ENCODE data around the gene SOX5.
A peak's percentile ranks its signal among the peaks of the same experiment; 100 is the strongest.

SOX5 gene

DNA sequence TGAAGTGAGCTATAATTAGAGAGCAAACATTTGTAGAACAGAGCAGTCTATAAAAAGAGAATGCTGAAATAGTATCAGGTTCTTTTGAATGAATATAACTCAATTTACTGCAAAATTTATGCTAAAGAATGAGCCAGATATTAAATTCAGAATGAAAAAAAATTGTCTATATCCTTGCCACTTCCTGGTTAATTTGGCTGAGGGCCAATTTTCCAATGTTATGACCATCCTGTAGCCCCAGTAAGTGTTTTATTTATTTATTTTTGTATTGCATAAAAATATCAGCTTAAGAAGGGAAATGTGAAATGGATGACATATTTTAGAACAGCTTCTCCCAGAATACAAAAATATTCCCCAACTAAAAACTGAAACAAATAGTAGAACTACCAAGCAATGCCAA lies 263.4 kb downstream of the SOX5 start:
- no peak for DNase-seq (ENCODE audit: low read depth)

DNA sequence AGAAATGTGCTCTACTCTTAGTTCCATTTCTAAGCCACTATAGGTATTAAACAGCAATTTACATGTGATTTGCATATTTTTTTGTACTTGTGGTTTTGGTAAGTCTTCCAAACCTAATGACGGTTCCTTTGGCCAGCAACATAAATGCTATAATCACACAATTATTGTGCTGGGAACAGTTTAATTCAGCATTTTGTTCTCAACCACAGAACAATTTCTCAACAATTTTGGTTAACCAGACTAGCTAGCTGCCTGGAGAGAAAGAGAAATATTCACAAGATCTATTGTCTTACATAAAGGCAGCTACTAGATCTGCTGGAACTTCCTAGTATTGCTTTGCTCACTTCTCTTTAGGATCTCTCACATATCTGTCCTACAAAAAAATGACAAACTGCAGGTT lies 265.3 kb downstream of the SOX5 start:
- peak; percentile 7 for DNase-seq (ENCODE audit: low read depth)

DNA sequence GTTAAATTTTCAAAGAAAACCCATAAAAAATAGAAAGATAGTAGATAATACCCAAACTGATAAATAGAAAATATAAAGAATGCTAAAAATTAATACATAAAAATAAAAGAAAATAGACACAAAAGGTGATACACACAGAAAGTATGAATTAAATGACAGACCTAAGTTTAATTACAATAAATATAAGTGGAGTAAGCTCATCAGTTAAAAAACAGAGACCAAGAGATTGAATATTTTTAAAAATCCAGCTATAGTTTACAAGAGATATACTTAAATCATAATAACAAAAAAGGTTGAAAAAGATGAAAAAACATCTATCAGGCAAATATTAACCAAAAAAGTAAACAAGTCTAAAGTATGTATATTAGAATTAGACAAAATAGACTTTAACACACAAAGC lies 268.2 kb downstream of the SOX5 start:
- DNase-seq (ENCODE audit: low read depth) = no peak

DNA sequence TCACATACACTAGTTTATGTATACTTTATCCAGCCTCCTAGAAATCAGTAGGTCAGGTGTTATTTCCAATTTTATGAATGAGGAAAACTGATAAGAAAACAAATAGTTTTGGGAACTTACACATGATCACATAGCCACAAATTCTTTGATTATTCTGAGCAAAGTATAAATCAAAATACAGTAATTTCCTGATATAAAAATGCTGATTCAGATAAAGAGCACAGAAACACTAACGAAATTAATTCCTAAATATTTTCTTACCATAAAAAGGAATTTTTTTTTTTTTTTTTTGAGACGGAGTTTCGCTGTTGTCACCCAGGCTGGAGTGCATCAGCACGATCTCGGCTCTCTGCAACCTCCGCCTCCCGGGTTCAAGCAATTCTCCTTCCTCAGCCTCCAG lies 275.4 kb downstream of the SOX5 start:
- DNase-seq (ENCODE audit: low read depth) = no peak

DNA sequence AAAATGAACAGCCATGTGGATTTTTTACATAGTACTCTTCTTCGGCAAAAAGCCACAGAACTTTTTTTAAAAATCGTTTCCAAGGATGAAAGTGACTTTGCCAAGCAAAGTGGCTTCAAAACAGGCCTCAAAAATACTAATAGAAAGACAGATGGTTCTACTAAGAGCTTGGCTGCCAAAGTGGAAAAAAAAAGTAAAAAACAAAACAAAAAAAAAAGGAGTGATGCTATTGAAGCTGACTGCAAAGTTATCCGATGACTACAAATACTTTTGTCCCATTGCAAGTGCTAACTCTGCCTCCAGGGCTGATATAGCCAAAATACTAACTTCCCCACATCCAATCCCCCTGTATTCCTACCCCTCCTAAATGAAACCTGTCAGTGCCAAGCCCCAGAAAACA lies 277.6 kb downstream of the SOX5 start:
- no peak for DNase-seq (ENCODE audit: low read depth)

DNA sequence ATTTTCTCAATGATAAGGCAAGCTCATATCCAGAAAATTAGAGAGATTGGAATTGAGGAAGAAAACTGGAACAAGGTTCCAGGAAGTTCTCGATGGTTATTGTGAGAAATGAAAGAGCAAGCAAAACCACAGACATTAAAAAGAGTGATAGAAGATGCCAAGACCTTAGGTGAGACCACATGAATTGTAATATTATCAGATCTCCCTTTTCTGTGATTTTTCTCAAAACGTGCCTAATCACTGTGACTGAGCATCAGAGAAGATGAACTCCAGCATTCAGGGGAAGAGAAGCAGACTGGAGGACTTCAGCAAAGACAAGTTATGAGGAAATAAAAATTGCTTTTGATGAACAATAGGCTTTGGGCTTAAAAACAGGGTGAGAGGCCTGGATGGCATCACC lies 278.8 kb downstream of the SOX5 start:
- no peak for DNase-seq (ENCODE audit: low read depth)

DNA sequence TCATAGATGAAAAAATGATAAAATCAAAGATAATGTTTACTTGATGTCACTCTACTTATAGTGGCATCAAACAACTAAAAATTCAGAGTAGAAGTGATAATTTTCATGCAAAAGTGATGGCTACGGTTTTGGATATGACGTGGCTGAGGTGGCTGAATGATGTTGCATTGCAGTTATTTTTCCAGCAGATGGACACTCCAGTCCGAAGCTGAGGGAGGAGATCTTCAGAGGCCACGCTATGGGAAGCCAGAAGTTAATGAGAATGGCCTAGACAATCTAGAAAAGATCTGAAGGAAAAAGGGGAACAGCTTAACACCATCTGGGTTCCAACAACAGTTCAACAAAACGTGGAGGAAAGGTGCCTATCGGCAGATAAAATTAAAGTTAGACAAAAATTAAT lies 279.8 kb downstream of the SOX5 start:
- DNase-seq (ENCODE audit: low read depth) = no peak

DNA sequence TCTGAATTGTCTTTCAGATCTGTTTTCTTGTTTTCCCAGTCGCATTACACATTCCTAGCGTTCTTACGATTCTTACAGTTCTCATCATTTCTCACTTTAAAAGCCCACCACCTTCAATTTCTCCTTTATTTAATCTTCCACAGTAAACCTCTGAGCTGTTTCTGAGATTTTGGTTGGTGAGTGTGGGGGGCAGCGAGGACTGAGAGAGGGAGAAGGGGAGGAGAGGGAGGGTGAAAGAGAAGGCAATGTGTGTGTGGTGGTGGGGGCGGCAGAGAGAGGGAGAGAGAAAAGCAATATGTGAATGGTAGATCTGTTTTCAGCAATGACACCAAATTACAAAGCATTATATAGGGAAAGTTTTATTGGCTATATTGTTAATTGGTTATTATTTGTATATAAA lies 282.6 kb downstream of the SOX5 start:
- no peak for DNase-seq (ENCODE audit: low read depth)

DNA sequence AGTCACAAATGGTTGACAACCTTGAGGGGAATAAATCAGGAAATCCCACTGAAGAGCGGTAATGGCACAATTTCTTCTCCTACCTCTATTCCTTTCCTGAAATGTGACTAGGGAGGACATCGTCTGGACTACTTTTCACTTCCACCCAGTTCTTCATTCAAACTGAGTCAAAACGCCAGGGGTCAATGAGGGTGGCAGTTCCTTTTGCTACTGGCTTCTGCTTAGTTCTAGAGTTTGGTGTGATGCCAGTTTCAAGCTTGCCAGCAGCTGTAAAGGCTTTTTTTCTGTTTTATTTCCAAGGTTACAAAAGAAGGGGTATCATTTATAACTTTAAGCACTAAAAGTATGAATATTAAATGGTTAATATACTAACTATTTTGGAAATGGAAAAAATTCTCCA lies 286.5 kb downstream of the SOX5 start:
- DNase-seq (ENCODE audit: low read depth) = no peak

DNA sequence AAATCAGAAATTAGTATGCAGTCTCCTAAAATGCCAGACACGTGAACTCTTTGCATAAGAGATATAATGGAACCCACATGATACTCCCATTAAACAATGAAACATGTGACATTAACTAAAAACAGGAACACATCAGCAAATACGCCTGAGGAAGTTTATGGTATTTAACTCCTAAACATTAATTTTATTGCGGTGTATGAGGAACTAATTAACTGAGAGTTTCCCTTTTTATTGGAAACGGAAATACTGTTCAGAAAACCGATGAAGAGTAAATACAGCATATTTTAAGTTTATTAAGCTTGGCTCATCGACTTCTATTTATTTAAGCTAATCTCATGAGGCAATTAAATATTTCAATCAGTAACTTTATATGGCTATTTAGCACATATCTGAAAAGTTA lies 290.3 kb downstream of the SOX5 start:
- no peak for DNase-seq (ENCODE audit: low read depth)

DNA sequence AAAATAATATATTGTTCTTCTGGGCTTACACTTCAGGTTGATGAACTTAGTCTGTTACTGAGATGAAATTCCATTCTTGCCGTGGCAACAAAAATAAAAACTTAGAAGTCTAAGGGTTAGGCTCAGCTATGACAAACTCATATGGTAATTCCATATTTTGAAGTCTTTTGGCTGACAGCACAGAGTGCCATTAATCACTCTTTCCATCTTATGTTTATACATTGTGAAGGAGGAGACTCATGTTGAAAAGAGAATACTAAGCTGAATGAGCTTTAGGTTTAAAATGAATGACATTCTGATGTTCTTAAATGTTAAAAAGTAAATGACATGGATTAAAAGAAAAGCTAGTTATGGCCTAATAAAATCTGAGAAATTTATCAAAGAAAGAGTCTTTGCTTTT lies 291.9 kb downstream of the SOX5 start:
- DNase-seq (ENCODE audit: low read depth) = no peak

DNA sequence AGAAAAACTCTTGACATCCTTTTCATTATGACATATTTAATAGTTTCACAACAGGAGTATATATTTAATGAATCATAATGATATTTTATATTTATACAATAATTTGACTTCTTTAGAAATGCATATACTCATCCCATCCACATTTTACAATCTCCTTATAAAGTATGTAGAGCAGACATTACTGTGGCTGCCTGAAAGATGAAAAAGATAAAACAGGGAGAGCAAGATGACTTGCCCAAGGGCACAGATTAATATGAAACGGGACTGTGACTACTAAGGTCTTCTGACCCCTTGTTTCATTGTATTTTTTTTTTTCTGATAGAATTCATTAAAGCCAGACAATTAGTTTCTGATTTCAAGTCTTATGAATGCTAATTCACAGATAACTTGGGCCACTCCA lies 293.6 kb downstream of the SOX5 start:
- DNase-seq (ENCODE audit: low read depth) = no peak

DNA sequence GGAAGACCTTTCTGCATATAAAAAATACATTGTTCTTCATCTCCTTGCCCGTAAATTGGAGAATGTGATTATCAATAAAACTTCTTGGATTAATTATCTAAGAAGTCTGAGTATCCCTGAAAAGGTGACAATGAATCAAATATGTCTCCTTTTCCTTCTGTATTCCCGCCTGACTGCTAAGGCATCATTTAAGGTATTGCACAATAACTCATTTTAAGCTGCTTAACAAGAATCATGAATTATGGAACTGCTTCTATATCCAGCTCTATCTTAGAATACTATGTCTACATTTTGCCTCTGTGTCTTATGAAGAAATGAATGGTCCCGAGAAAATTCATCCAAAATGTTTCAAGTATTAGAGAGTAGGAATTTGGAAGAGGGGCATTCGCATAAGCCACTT lies 294.4 kb downstream of the SOX5 start:
- DNase-seq (ENCODE audit: low read depth) = no peak

DNA sequence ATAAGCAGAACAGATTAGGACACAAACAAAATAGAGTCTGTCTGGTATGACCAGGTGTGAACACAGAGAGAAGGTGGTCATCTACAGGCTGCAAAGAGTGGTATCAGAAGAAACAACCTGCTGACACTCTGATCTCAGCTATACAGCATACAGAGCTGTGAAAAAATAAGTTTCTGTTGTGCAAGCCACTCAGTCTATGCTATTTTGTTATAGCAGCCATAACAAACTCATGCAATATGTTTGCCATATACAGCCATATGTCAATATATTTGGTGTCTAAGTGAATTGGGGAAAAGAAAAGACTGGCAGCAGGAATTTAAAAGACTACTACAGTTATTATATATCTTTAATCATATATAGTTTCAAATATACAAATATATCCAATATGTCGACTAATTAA lies 300.9 kb downstream of the SOX5 start:
- DNase-seq (ENCODE audit: low read depth) = no peak

DNA sequence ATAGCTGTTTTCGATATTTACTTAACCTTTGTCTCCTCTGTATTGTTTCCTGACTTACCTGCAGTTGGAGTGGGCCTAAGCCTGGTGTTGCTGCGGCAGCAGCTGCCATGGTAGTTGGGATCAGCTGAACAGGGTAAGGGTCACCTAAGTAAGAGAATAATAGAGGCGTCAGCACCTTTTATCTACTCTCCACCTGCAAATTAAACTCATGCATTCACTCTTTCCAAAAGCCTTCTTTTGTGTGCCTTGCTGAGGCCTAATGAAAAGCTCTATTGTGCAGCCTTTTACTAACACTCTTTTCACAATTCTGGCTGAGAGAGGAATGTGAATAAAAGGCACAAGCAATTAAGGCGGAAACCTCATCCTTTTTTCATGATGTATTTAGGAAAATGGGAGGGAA lies 308.7 kb downstream of the SOX5 start:
- no peak for DNase-seq (ENCODE audit: low read depth)

DNA sequence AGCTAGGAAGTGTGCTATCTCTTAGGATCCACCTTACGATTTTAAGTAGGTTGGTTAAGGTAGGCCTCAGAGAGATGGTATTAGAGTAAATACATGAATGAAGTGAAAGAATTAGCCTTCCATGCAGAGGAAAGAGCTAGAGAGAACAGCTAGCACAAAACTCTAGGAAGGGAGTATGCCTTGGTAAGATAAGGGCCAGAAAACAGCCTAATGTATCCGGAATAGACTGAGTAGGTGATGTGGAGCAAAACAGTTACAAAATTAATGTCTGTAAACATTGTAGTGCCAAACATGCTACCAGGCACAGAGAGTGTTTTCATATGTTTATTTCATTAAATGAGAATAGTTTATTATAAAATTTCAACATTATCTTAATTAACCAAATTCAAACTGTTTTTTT lies 315.1 kb downstream of the SOX5 start:
- DNase-seq (ENCODE audit: low read depth) = no peak

DNA sequence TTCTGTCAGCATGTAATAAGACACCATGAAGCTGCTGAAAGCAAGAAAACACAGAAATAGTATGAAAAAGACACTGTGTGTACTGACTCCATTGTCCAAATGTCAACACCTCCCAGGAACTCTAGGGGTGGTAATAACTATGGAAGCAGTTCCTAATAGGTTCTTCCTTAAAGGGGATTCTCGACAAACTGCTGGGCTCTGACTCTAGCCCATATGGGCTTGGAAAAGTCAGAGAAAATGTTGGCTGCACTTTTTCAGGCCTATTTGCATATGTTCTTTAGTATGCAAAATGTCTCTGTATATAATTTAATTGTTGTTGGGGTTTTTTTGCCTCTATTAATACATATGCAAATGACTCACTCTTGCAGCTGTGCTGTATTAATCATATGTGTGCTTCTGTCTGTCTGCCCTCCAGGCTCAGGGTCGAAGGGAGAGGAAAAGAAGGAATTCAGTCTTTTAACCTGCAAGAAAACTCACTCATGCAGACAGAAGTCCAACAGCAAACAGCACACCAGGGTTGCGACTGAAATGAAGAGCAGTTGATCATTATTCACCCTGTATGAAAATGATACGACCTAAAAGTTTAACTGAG lies 317.6 kb downstream of the SOX5 start:
- no peak for DNase-seq (ENCODE audit: low read depth)

DNA sequence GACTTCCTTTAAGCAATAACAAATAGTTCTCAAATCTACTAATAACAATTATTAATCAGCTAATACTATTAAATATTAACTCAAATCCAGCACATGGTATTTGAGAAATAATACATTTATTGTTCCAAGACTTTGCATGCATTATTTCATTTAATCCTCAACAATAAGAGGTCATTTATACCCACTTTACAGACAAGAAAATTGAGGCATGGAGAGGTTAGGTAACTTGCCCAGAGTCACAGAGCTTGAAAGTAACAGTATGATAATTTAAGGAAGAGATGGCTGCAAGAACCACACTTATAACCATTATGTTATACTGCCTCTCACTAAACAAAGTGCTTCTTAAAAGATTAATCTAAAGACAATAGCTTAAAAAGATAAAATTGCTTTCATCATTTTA lies 318.9 kb downstream of the SOX5 start:
- no peak for DNase-seq (ENCODE audit: low read depth)

DNA sequence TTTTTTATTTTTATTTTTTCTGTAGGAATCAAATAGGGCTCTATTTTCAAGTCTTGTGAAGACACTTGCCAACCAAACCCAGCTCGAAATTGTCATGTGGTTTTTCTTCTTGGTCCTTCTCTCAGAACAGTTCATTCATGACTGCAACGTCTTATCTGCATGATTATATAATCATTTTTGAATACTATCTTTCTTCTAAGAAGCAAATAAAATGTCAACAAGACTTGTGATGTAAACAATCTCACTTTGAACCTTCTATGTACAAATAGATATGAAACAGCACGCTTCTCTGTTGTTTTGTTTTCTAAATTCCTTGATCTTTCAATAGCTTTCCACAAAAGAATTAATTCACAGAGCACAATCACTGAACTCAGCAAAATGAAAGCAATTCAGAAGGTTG lies 320.7 kb downstream of the SOX5 start:
- no peak for DNase-seq (ENCODE audit: low read depth)

DNA sequence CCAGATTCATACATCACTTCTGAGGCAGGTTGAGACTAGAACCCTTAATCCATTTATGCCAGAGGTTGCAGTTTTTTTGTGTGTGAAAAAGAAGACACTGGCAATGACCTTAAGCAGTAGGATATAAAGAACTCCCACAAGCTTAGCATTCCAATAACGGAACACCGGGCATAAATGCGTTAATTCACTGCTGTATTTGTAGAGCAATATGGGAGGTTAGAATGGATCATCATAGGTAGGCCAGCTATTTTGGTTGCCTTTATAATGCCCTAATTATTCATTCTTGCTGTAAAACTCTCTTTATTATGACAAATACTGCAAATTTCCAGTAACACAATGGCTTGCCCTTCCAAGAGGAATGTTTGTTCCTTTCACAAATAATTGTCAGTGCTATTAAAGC lies 322.7 kb downstream of the SOX5 start:
- no peak for DNase-seq (ENCODE audit: low read depth)

DNA sequence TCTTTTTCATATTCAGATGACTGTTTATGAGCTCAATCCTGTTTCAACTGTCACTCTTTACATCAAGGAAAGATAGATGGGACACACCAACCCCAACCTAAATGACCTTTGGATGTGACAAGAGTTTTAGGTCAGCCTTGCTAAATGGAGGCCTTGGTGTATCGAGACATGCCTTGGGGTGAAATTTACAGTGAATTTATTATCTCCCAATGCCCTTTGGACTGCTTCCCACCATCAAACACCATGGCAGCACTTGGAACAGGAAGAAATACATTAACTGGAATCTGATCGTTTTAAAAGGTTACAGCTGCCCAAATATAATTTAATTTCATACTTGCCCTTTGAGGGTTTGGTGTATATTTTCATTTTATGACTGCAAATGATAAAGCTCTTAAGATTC lies 327.6 kb downstream of the SOX5 start:
- DNase-seq (ENCODE audit: low read depth) = no peak

DNA sequence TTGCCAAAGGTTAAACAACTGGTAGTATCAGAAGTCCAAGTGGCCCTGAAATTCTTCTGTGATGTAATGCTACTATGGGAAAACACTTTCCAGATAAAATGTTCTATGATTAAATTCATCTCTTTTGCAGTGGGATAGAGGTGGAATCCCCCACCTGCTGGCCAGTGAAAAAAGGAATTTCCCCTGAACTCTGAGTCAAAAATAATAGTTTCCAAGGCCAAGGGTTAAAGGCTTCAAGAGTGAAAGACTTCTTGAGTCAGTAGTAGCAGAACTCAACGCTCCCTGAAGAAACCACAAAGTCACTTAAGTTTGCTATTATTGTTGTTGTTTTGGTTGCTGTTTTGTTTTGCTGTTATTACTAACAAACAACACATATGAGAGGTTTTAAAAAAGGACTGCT lies 330.8 kb downstream of the SOX5 start:
- DNase-seq (ENCODE audit: low read depth) = no peak

DNA sequence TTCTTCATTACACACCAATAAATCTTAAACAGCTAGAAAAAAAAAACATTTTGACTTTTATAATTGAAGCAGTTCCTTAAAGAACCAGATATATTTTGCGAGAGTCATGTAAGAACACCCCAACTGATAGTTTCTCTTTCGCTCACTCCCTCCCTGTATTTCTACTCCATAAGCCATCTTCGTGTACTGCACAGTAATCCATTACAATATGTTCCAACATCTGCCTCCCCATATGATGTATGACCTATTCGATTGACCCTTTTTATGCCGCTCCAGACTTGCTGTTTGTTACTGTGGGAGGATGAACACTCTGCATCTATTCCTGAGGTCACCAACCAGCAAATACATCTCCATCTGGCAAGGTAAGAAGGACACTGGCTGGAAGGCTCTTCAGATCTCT lies 331.7 kb downstream of the SOX5 start:
- DNase-seq (ENCODE audit: low read depth) = no peak

DNA sequence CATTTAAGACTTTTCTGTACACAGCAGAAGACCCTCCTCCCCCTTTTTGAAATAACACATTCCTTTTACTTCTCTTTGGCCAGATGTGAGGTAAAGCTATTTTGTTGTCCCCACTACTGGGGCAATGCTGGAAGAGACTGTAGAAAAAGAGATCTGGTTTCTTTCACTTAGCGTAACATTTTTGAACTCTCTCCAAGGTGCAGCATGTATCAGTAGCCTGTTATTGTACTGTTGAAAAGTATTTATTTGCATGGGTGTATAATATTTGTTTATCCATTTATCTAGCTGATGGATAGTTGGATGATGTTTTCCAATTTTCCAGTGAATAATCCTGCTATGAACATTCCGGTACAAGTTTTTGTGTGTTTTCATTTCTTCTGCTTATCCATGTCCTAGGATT lies 335.2 kb downstream of the SOX5 start:
- no peak for DNase-seq (ENCODE audit: low read depth)

DNA sequence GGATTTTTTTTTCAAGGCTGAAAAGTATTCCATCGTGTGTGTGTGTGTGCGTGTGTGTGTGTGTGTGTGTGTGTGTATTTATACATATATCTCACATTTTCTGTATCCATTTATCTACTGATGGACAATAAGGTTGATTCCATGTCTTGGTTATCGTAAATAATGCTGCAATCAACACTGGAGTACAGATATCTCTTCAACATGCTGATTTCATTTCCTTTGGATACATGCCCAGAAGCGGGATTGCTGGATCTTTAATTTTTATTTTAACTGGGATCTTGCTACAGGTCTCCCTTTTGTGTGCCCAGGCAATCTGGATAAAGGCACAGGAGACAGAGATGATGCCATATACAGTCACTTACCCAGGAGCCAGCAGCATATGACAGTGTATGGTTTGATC lies 338.1 kb downstream of the SOX5 start:
- DNase-seq (ENCODE audit: low read depth) = peak; percentile 2

Measured in stromal cell of bone marrow (primary cell).